HCT116 (cell line): Measurements from ENCODE around the gene C16orf90. TPM values are rescaled to one million over a fixed set of nuclear protein-coding genes. Genes with fewer than 3 reads are reported as not detected.

Source experiments
- ATAC-seq: fragments of 200-7000 bp; cut with Tn5 transposase; 2 replicates; pipeline ENCODE4 v1.9.1; 2020; ENCODE audit warnings: mild to moderate bottlenecking, moderate library complexity
- BruUV-seq: library from RNA; stranded (reverse); fragments of 400-500 nt; replicated peaks from 2 replicates; lab custom pipeline; 2021; lab: Mats Ljungman, UMichigan
- CTCF ChIA-PET: fragments of 300-600 bp; sonication (Branson Sonifier 250); formaldehyde crosslinking; loops from one replicate; lab custom pipeline; 2021; ENCODE audit warnings: antibody characterized with exemption; lab: Charles Lee
- POLR2A ChIA-PET: fragments of 300-600, 350-600 bp; sonication (Branson Sonifier 250); formaldehyde crosslinking; loops from one replicate; lab custom pipeline; 2021; ENCODE audit warnings: antibody characterized with exemption; lab: Charles Lee
- RAD21 ChIA-PET, 2 experiments: fragments of 300-600 bp; sonication (Branson Sonifier 250); formaldehyde crosslinking; loops; one replicate each; lab custom pipeline; 2023; ENCODE audit warnings: low total read pairs in 2 of 2; ENCODE audit not compliant: uncharacterized antibody in 2 of 2, unreplicated experiment in 2 of 2, low non-redundant PET in 1 of 2; lab: Charles Lee
- DNase-seq: peaks from one replicate; pipeline ENCODE4 v3.0.0-alpha.2; 2010; ENCODE audit warnings: low read depth, low spot score
- H2AFZ ChIP-seq: fragments of 200-600 bp; shearing (Covaris generic), sonication (generic); 2 replicates; pipeline ENCODE4 v1.6.1; 2017; ENCODE audit warnings: low read depth, mixed run types, mixed read lengths, antibody characterized with exemption, low read length; ENCODE audit not compliant: poor library complexity, severe bottlenecking
- H3K27ac ChIP-seq: 2 replicates; pipeline ENCODE4 v1.5.1; 2012; ENCODE audit warnings: low read depth, low read length
- H3K27me3 ChIP-seq: fragments of 200-600 bp; sonication (generic); 2 replicates; pipeline ENCODE4 v1.6.1; 2016; ENCODE audit warnings: mixed run types, low read length, mixed read lengths; ENCODE audit not compliant: insufficient read depth
- H3K36me3 ChIP-seq, 2 experiments: fragments of 200-500 bp in 1 of 2; fragments of 200-600 bp in 1 of 2; sonication (Bioruptor generic) in 1 of 2; sonication (generic) in 1 of 2; 2 replicates each; pipeline versions ENCODE4 v1.5.1 to v1.6.1; 2014 to 2016; ENCODE audit warnings: low read length in 2 of 2, inconsistent platforms in 1 of 2, mixed read lengths in 1 of 2, mixed run types in 1 of 2; ENCODE audit not compliant: insufficient read depth in 2 of 2, control insufficient read depth in 1 of 2
- H3K4me1 ChIP-seq, 2 experiments: fragments of 200-600 bp in 1 of 2; sonication (generic) in 1 of 2; 2 replicates each; pipeline versions ENCODE4 v1.5.1 to v1.6.1; 2012 to 2017; ENCODE audit warnings: low read length in 2 of 2, inconsistent platforms in 1 of 2, mild to moderate bottlenecking in 1 of 2, mixed read lengths in 1 of 2, mixed run types in 1 of 2, moderate library complexity in 1 of 2; ENCODE audit not compliant: insufficient read depth in 2 of 2, control insufficient read depth in 1 of 2
- H3K4me2 ChIP-seq: fragments of 200-600 bp; sonication (generic); 2 replicates; pipeline ENCODE4 v1.6.1; 2017; ENCODE audit warnings: mixed run types, low read length, mixed read lengths
- H3K4me3 ChIP-seq, 2 experiments: fragments of 200-600 bp in 1 of 2; sonication (generic) in 1 of 2; replicated peaks in 1 of 2; 2 replicates each; pipeline ENCODE4 v1.5.1; 2011 to 2016; ENCODE audit warnings: low read length in 2 of 2, control low read depth in 1 of 2, low read depth in 1 of 2, mild to moderate bottlenecking in 1 of 2, mixed read lengths in 1 of 2, mixed run types in 1 of 2
- H3K79me2 ChIP-seq: fragments of 200-600 bp; sonication (generic); 2 replicates; pipeline ENCODE4 v1.6.1; 2017; ENCODE audit warnings: mild to moderate bottlenecking, mixed run types, low read length, moderate library complexity, mixed read lengths; ENCODE audit not compliant: insufficient read depth
- H3K9ac ChIP-seq: fragments of 200-600 bp; sonication (generic); 2 replicates; pipeline ENCODE4 v1.6.1; 2016; ENCODE audit warnings: low read length, mixed read lengths
- H3K9me2 ChIP-seq: fragments of 200-600 bp; sonication (generic), shearing (Covaris generic); 2 replicates; pipeline ENCODE4 v1.6.1; 2017; ENCODE audit warnings: mixed run types, mild to moderate bottlenecking, moderate library complexity; ENCODE audit not compliant: insufficient read depth
- H3K9me3 ChIP-seq, 2 experiments: fragments of 200-500 bp in 1 of 2; fragments of 200-600 bp in 1 of 2; sonication (Bioruptor generic) in 1 of 2; sonication (generic) in 1 of 2; 2 replicates each; pipeline ENCODE4 v1.6.1; 2014 to 2017; ENCODE audit warnings: low read length in 2 of 2, mixed read lengths in 2 of 2, inconsistent platforms in 1 of 2, low read depth in 1 of 2, mild to moderate bottlenecking in 1 of 2, mixed run types in 1 of 2, moderate library complexity in 1 of 2; ENCODE audit not compliant: control insufficient read depth in 1 of 2, insufficient read depth in 1 of 2
- H4K20me1 ChIP-seq: fragments of 200-600 bp; sonication (generic), shearing (Covaris generic); 2 replicates; pipeline ENCODE4 v1.6.1; 2017; ENCODE audit warnings: mixed run types, mild to moderate bottlenecking, moderate library complexity; ENCODE audit not compliant: insufficient read depth
- ATF3 ChIP-seq: IDR thresholded peaks from 2 replicates; pipeline ENCODE4 v1.6.1; 2012
- CBX3 ChIP-seq: IDR thresholded peaks from 2 replicates; pipeline ENCODE4 v1.6.1; 2012; ENCODE audit warnings: low read depth
- CTCF ChIP-seq, 3 experiments: fragments of 200-600 bp in 1 of 3; sonication (generic) in 1 of 3; IDR thresholded peaks in 2 of 3; conservative IDR thresholded peaks in 1 of 3; 2 replicates each; pipeline ENCODE4 v1.5.1; 2012 to 2017; ENCODE audit warnings: low read depth in 2 of 3, low read length in 2 of 3, antibody characterized with exemption in 1 of 3, borderline replicate concordance in 1 of 3, control low read depth in 1 of 3, mild to moderate bottlenecking in 1 of 3, mixed read lengths in 1 of 3, mixed run types in 1 of 3, moderate library complexity in 1 of 3; ENCODE audit not compliant: insufficient read depth in 1 of 3
- EGR1 ChIP-seq: IDR thresholded peaks from 2 replicates; pipeline ENCODE4 v1.6.1; 2012; ENCODE audit warnings: low read depth
- EZH2 ChIP-seq: fragments of 200-600 bp; sonication (generic); IDR thresholded peaks from 2 replicates; pipeline ENCODE4 v1.6.1; 2017; ENCODE audit warnings: antibody characterized with exemption, mixed run types
- EZH2phosphoT487 ChIP-seq: fragments of 200-600 bp; IDR thresholded peaks from 2 replicates; pipeline ENCODE4 v1.6.1; 2018; ENCODE audit warnings: antibody characterized with exemption, borderline replicate concordance
- JUND ChIP-seq: IDR thresholded peaks from 2 replicates; pipeline ENCODE4 v1.6.1; 2012
- POLR2A ChIP-seq: IDR thresholded peaks from 2 replicates; pipeline ENCODE4 v1.7.0; 2011; ENCODE audit warnings: borderline replicate concordance; ENCODE audit not compliant: insufficient read depth, insufficient read length; ENCODE audit errors: extremely low read depth
- POLR2AphosphoS5 ChIP-seq: IDR thresholded peaks from 2 replicates; pipeline ENCODE4 v1.6.1; 2011; ENCODE audit warnings: mild to moderate bottlenecking, low read depth, low read length, moderate library complexity
- SRF ChIP-seq: IDR thresholded peaks from 2 replicates; pipeline ENCODE4 v1.6.1; 2012; ENCODE audit warnings: low read depth
- ZFX ChIP-seq: fragments of 450-650 bp; IDR thresholded peaks from 2 replicates; pipeline ENCODE4 v1.6.1; 2017
- ZNF274 ChIP-seq: fragments of 200-500 bp; sonication (Bioruptor generic); IDR thresholded peaks from 2 replicates; pipeline ENCODE4 v1.6.1; 2014; ENCODE audit warnings: mild to moderate bottlenecking, low read depth, low read length, inconsistent platforms
- intact Hi-C: fragments of 100-400 bp; cut with micrococcal nuclease; formaldehyde crosslinking; loops from 2 replicates; pipeline ENCODE4 v1.10.0; 2022
- total RNA-seq: library from RNA; stranded (reverse); gene quantifications from one replicate; pipeline ENCODE4 v1.2.1, GENCODE V29; 2021; ENCODE audit not compliant: unreplicated experiment
- TF ChIP-seq, protein P1 (sequence below): IDR thresholded peaks from 2 replicates; pipeline ENCODE4 v1.6.1; 2012
- TF ChIP-seq, protein P2 (sequence below): IDR thresholded peaks from 2 replicates; pipeline ENCODE4 v1.6.1; 2012; ENCODE audit warnings: low read depth

C16orf90 gene
- total RNA-seq, 1 experiment from 2014 or later: not detected

DNA sequence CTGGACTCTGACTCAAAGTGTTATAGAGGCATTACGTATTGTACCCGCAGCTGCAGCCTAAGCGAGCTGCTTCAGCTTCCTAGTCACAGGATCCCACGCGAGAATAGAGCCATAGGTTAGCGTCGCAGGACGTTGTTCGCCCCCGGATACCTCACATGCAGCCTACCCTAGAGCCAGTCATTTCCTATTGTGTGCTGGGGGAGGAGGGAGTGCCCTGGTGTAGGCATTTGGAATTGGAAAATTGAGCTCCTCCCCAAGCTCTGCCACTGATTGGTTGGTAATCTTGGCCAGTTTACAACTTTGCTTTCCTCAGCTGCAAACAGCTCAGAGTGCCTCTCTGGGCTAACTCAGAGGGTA lies 51.3 kb downstream of the C16orf90 start:
- Histone ChIP-seq H2AFZ (no peak overlapping the region), H3K27me3 (no peaks in the 10 kb centered on the region), H3K79me2 (peaks cover 48% of the 10 kb centered on the region), H4K20me1 (no peaks in the 10 kb centered on the region), H3K4me1 (peaks cover 0 to 9% of the 10 kb centered on the region in 2 experiments; a peak in 1 of 4 replicates), H3K27ac (peak overlapping the region; percentile 56), H3K9me2 (no peaks in the 10 kb centered on the region), H3K4me2 (peak overlapping the region; percentile 79), H3K9ac (peak overlapping the region; percentile 74), H3K4me3 (peak overlapping the region; percentile 62 to 82), H3K9me3 (0 out of 4 replicates have a peak, but pooled peaks cover 0 to 4% of the 10 kb centered on the region in 2 experiments), H3K36me3 (peaks cover 2 to 10% of the 10 kb centered on the region in 2 experiments; a peak in 2 of 4 replicates)
- TF ChIP-seq ZNF274: no peak
- no peak for TF ChIP-seq JUND
- no peak for TF ChIP-seq EZH2phosphoT487
- peak; percentile 32; the same call in 1 of the 2 replicates for TF ChIP-seq ZFX
- TF ChIP-seq SRF: no peak
- no peak for TF ChIP-seq EZH2
- TF ChIP-seq, protein P1, sequence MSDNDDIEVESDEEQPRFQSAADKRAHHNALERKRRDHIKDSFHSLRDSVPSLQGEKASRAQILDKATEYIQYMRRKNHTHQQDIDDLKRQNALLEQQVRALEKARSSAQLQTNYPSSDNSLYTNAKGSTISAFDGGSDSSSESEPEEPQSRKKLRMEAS: no peak
- no peak for TF ChIP-seq CBX3
- peak; percentile 45; the same call in 1 of the 2 replicates for TF ChIP-seq POLR2AphosphoS5
- peak; percentile 14 for TF ChIP-seq POLR2A
- no peak for TF ChIP-seq ATF3
- TF ChIP-seq CTCF (IDR thresholded peaks at IDR 0.05 in 2 of 3, conservative IDR thresholded peaks at IDR 0.05 in 1 of 3; ENCODE audit: borderline replicate concordance in 1 of 3, insufficient read depth in 1 of 3, low read depth in 2 of 3, low read length in 2 of 3): no peak
- TF ChIP-seq EGR1: no peak
- TF ChIP-seq, protein P2, sequence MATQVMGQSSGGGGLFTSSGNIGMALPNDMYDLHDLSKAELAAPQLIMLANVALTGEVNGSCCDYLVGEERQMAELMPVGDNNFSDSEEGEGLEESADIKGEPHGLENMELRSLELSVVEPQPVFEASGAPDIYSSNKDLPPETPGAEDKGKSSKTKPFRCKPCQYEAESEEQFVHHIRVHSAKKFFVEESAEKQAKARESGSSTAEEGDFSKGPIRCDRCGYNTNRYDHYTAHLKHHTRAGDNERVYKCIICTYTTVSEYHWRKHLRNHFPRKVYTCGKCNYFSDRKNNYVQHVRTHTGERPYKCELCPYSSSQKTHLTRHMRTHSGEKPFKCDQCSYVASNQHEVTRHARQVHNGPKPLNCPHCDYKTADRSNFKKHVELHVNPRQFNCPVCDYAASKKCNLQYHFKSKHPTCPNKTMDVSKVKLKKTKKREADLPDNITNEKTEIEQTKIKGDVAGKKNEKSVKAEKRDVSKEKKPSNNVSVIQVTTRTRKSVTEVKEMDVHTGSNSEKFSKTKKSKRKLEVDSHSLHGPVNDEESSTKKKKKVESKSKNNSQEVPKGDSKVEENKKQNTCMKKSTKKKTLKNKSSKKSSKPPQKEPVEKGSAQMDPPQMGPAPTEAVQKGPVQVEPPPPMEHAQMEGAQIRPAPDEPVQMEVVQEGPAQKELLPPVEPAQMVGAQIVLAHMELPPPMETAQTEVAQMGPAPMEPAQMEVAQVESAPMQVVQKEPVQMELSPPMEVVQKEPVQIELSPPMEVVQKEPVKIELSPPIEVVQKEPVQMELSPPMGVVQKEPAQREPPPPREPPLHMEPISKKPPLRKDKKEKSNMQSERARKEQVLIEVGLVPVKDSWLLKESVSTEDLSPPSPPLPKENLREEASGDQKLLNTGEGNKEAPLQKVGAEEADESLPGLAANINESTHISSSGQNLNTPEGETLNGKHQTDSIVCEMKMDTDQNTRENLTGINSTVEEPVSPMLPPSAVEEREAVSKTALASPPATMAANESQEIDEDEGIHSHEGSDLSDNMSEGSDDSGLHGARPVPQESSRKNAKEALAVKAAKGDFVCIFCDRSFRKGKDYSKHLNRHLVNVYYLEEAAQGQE: no peak
- intact Hi-C loops: loop anchor here (10.0 kb wide), 1 partner anchor 179 kb away; no protein-coding TSS in a partner anchor
- peak; percentile 39 for DNase-seq
- TSS peak; percentile 86 for BruUV-seq
- RAD21 ChIA-PET: interaction anchor here in 1 of 2 experiments (0.6 kb wide), 1 partner anchor 178 kb away, joined by 3 read pairs; no protein-coding TSS in a partner anchor
- POLR2A ChIA-PET: interaction anchor here (0.6 to 2.0 kb wide), 6 partner anchors 9 to 276 kb away, joined by 3 to 10 read pairs (median 4); partner anchors contain the start of genes ZNF174, ZNF200 and ZSCAN32
- CTCF ChIA-PET: interaction anchor here (1.2 kb wide), 1 partner anchor 177 kb away, joined by 4 read pairs; no protein-coding TSS in a partner anchor
- peak; percentile 80 for ATAC-seq
